GM18951 (cell line): ENCODE data around the gene RHNO1.
A peak's percentile ranks its signal among the peaks of the same experiment; 100 is the strongest.

Source experiments
- POLR2A ChIP-seq: IDR thresholded peaks from 4 replicates; pipeline ENCODE4 v1.6.1; 2011; ENCODE audit warnings: mild to moderate bottlenecking; ENCODE audit not compliant: insufficient read length, insufficient read depth; ENCODE audit errors: extremely low read depth
- in situ Hi-C: fragments of 300-500 bp; cut with MboI; formaldehyde crosslinking; loops from one replicate; pipeline ENCODE4 v1.12.0; 2022; ENCODE audit warnings: low sequenced_read_pairs, mixed read lengths, inconsistent platforms; ENCODE audit not compliant: unreplicated experiment

Gene RHNO1, protein sequence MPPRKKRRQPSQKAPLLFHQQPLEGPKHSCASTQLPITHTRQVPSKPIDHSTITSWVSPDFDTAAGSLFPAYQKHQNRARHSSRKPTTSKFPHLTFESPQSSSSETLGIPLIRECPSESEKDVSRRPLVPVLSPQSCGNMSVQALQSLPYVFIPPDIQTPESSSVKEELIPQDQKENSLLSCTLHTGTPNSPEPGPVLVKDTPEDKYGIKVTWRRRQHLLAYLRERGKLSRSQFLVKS

DNA sequence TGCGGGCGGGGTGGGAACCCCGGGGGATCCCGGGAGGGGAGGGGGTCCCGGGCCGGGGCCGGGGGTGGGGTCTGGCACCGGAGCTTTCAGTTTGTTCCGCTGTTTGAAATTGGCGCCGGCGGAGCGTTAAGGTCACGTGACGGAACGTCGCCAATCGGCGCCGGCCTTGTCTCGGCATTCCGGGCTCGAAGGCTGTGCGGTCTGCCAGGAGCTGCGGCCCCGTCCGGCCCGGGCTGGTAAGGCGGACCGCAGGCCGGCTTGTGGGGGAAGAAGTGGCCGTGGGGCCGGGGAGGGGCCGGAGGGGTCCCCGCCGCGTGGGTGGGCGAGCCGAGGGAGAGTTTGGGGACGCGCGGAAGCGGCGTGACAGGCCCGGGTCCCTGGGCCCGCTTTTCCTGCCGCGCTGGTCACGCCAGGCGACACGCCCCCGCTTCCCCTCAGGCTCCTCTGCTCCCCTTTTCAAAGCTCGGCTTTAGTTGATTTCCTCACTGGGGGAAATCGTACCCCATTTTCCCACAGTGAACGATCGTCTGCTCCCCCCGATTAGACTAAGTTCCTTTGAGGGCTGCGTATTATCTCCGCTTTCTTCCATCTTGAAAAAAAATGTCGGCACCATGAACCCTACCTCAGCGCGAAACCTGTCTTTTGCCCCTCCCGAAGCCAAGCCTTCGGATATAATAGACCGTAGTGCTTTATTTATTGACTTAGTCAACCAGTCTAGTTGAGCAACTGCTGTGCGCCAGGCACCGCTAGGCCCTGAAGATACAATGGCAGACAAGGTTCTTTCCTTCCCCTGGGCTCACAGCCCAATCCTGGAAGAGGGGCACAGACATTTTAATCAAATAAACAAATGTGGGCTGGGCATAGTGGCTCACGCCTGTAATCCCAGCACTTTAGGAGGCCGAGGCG, at the start of gene RHNO1, which contains the start of gene FOXM1:
TSS of gene RHNO1 (plus strand) at position 177 of the 906 bp plus-strand sequence. CDS start 8,144 bp downstream, outside the sequence.
TSS of gene FOXM1 (minus strand) at position 128 of the 906 bp plus-strand sequence. CDS start 2,696 bp downstream, outside the sequence.
- in situ Hi-C loops = no loop called here
- peak; percentile 83 for TF ChIP-seq POLR2A

- TF ChIP-seq POLR2A = no peak
Measured at GRCh38 chr12:2829275-2829674, 47.7 kb upstream of the RHNO1 start.

GRCh38 chr12:2832550-2833127, 44.4 kb upstream of the RHNO1 start:
- in situ Hi-C loops = no loop called here
- TF ChIP-seq POLR2A = no peak

More at GRCh38 chr12:2829275-2829674, 47.7 kb upstream of the RHNO1 start:
- in situ Hi-C loops = no loop called here

DNA sequence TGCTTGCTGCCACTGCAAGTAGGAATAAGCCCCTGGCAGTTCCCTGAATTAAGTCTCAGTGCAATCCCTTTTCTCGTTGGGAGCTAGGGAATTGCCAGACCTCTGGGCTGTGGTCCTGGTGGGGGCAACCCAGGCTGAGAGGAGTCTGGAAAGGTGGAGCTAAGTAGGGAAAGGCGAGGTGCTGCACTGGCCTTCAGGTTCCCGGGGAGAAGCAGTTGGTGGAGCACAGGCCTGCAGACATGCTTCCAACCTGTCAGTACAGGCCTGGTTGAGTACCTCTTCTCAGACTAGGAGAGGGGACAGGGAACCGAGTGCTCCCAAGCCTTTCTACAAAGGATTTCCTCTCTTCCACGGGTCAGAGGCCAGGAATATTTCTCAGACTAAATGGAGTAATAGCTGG, 43.7 kb upstream of the RHNO1 start:
- in situ Hi-C loops = no loop called here

GRCh38 chr12:2833810-2834209, 43.2 kb upstream of the RHNO1 start:
- TF ChIP-seq POLR2A = no peak
- in situ Hi-C loops = no loop called here

More for the DNA sequence above, 43.7 kb upstream of the RHNO1 start:
- TF ChIP-seq POLR2A = no peak

- in situ Hi-C loops = no loop called here
- no peak for TF ChIP-seq POLR2A
Measured at GRCh38 chr12:2834581-2835491, 42.2 kb upstream of the RHNO1 start, which contains the start of gene NRIP2. Gene NRIP2, minus strand, starts transcription at chr12:2835035. Its CDS starts 52 bp downstream, at chr12:2834983.

DNA sequence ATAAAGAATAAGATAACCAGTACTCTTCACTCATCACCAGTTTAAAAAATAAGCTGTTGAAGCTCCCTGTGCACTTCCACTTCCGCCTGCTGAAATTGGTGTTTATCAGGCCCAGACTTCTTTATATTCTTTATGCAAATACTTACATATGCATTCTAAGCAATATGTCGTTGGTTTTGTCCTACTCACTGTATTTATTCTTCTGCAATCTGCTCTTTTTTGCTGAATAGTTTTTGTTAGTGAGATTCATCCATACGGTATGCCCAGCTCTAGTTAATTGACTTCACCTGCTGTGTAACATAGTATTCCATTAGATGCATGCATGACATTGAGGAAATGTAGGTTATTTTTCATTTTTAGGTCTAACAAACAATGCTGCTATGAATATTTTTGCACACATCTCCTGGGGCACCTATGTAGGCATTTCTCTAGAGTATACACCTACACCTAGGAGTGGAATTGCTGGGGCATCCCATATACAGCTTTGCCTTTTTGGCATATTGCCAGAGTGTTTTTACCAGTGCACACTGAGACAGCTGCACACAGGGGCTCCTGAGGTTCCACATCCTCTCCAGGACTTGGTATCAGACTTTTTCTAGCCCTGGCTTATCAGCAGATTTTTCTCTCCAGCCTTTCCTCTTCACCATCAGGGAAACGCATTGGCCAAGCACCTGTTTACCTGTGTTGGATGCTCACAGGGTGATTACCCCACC, 41.2 kb upstream of the RHNO1 start:
- in situ Hi-C loops = no loop called here
- no peak for TF ChIP-seq POLR2A

DNA sequence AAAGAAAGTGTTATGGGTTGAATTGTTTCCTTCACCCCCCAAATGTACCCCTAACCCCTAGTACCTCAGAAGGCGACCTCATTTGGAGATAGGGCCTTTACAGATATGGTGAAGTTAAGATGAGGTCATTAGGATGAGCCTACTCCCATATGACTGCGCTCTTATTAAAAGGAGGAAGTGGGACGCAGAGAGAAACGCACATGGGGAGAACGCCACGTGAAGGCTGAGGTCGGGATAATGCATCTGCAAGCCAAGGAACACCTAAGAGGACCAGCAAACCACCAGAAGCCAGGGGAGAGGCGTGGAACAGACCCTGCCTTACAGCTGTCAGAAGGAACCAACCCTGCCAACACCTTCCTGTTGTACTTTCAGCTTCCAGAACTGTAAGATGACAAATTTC, 40.4 kb upstream of the RHNO1 start:
- in situ Hi-C loops = no loop called here
- no peak for TF ChIP-seq POLR2A

DNA sequence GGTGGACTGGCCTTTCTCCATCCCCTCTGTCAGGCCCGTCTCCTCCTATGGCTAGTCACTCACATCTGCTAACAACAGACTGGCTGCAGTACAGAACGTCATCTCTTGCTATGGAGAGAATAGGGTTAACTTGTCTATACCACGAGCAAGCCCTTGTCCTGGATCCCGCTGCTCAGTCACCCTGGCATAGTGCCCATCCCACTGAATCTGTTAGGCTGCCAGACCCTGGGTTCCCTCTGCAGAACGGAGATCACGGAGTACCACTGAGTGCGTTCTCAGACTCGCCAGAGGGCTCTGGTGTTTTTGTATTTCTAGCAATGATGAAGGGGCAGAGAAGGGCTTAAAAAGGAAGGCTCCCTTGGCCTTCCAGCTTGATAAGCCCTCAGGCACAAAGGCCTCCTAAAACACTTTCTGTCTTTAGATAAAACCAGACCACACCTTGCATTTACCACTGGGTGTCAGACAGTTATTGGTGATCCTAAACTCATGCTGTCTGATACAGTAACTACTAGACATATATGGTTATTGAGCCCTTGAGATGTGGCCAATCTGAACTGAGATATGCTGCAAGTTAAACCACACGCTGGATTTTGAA, 35.9 kb upstream of the RHNO1 start:
- in situ Hi-C loops = no loop called here

DNA sequence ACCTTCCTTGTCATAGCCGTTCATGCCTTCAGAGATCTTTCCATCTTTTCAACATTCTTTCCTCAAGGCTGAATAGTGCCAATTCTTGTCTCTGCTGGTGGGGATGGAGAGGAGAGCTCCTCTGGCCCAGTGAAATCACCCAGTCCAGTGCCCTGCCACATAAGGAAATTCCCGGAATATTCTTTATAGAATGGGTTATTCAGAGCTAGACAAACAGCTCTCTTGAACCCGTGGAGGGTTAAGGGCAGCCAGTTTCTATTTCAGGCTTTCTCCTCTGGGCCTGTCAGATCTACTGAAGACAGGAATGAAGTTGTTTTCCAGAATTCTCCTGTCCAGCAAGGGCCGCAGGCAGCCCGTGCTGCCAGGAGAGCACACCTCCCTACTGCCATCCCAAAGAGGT, 34.1 kb upstream of the RHNO1 start:
- in situ Hi-C loops = no loop called here
- TF ChIP-seq POLR2A = no peak

More for the DNA sequence above, 35.9 kb upstream of the RHNO1 start:
- TF ChIP-seq POLR2A = no peak

DNA sequence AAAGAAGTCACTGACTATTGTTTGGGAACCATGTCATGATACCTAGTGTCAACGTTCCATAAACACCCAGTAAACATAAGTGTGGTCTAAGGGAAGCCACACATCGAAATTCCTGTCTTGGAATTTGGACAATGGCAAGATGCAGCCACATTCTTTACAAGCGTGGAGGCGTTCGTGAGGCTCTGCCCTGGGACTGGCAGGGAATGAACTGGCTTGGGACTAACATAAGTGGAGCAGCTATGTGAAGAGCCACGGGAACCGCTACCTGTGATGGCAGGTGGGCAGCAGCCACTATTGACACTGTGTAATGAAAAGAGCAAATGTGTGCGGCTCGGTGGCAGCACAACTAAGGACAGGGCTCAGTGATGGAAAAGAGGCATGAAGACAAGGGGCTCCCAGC, 32.2 kb upstream of the RHNO1 start:
- TF ChIP-seq POLR2A = no peak
- in situ Hi-C loops = no loop called here

- in situ Hi-C loops = no loop called here
- no peak for TF ChIP-seq POLR2A
Measured at GRCh38 chr12:2845280-2845679, 31.7 kb upstream of the RHNO1 start.

DNA sequence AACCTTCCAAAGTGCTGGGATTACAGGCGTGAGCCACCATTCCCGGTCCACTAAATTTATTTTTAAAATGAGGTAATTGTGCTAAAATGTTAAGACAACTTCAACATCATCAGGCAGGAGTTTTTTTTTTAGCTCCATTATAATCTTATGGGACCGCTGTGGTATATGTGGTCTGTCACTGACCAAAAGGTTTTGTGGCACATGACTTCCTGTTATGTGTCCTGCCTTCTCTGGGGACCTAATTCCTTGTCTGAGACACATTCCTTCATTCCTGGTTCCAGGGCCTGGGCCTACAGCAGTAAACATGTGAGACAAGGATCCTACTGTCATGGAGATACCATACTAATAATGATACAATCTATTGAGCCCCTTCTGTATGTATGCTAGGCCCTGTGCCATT, 25.1 kb upstream of the RHNO1 start:
- in situ Hi-C loops = loop anchor here (25.0 kb wide), 1 partner anchor 185 kb away; no protein-coding TSS in a partner anchor
- TF ChIP-seq POLR2A = no peak
